ENCODE measurements around the gene SYNDIG1. TPM values are rescaled to one million over a fixed set of nuclear protein-coding genes. Genes with fewer than 3 reads are reported as not detected.

The SYNDIG1 gene
- total RNA-seq, 1 experiment from 2014 or later = not detected

DNA sequence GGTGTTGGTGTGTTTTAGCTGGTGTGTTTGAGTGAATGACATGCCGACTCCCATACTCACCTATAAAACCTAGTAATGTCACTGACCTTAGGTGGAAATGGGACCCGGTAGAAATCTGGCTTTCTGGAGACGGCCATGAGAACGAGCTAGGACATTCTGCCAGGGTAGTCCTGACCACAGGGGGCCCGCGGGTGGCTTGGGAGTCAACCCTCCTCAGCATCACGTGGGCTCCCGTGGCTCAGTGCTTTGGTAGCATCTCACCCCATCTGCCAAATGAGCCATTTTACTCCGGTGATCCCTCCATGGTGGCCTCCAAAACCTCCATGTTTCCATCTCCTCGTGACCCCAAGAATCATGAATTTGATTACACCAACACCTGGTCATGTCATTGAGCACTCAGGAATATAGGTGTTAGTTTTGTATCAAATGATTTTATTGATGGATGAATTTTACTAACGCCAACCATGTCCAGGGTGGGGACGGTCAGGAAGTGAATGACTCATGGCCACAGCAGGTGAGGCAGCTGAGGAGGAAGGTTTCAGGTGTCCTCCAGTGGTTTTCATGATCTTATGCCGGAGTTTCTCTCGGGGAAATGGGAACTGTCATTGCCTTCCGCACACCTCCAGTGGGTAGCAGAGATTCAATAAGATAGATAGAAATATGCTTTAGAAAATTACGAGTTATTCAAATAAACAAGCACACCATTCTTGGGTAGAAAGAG is 195.0 kb downstream of the SYNDIG1 start:
- Mint-ChIP-seq H3K27me3 (ENCODE audit: unreplicated experiment) (no peaks in the 10 kb centered on the region), H3K9me3 (ENCODE audit: low read depth, unreplicated experiment) (no peaks in the 10 kb centered on the region), H3K4me3 (ENCODE audit: low read depth, unreplicated experiment) (no peak overlapping the region), H3K36me3 (ENCODE audit: insufficient read depth, unreplicated experiment) (no peaks in the 10 kb centered on the region), H3K4me1 (ENCODE audit: low read depth, unreplicated experiment) (no peaks in the 10 kb centered on the region), H3K27ac (ENCODE audit: unreplicated experiment) (no peak overlapping the region)
- TF ChIP-seq, protein P1, sequence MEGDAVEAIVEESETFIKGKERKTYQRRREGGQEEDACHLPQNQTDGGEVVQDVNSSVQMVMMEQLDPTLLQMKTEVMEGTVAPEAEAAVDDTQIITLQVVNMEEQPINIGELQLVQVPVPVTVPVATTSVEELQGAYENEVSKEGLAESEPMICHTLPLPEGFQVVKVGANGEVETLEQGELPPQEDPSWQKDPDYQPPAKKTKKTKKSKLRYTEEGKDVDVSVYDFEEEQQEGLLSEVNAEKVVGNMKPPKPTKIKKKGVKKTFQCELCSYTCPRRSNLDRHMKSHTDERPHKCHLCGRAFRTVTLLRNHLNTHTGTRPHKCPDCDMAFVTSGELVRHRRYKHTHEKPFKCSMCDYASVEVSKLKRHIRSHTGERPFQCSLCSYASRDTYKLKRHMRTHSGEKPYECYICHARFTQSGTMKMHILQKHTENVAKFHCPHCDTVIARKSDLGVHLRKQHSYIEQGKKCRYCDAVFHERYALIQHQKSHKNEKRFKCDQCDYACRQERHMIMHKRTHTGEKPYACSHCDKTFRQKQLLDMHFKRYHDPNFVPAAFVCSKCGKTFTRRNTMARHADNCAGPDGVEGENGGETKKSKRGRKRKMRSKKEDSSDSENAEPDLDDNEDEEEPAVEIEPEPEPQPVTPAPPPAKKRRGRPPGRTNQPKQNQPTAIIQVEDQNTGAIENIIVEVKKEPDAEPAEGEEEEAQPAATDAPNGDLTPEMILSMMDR (IDR thresholded peaks at IDR 0.05; ENCODE audit: unreplicated experiment) = no peak
- CTCF ChIA-PET = no interaction called here
- no peak for DNase-seq
- intact Hi-C loops (cut with micrococcal nuclease; ENCODE audit: unreplicated experiment) = no loop called here
- no TSS peak for BruUV-seq (replicated peaks)

DNA sequence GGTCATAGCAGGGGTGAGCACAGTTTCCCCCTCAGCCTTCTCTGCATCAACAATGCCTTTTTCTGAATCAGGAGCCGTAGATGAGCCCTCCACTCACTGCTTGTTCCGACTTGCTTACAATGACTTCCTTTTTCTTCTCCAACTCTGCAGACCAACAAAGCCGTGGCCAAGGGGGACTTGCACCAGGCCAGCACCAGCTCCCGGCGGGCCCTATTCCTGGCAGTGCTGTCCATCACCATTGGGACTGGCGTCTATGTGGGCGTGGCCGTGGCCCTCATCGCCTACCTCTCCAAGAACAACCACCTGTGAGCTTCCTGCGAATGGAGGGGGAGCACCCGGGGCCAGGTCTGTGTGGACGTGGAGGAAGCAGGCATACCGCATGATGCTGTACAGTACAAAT is 195.8 kb downstream of the SYNDIG1 start:
- Mint-ChIP-seq H3K27me3 (ENCODE audit: unreplicated experiment) (no peaks in the 10 kb centered on the region), H3K9me3 (ENCODE audit: low read depth, unreplicated experiment) (no peaks in the 10 kb centered on the region), H3K27ac (ENCODE audit: unreplicated experiment) (no peak overlapping the region), H3K4me3 (ENCODE audit: low read depth, unreplicated experiment) (no peak overlapping the region), H3K36me3 (ENCODE audit: insufficient read depth, unreplicated experiment) (no peaks in the 10 kb centered on the region), H3K4me1 (ENCODE audit: low read depth, unreplicated experiment) (no peaks in the 10 kb centered on the region)
- TF ChIP-seq, protein P1 (IDR thresholded peaks at IDR 0.05; ENCODE audit: unreplicated experiment) = no peak
- BruUV-seq (replicated peaks) = no TSS peak
- CTCF ChIA-PET = no interaction called here
- intact Hi-C loops (cut with micrococcal nuclease; ENCODE audit: unreplicated experiment) = no loop called here
- no peak for DNase-seq

- H3K27ac Mint-ChIP-seq (ENCODE audit: unreplicated experiment) = no peak overlapping the region
- H3K4me3 Mint-ChIP-seq (ENCODE audit: low read depth, unreplicated experiment) = no peak overlapping the region
- intact Hi-C loops (cut with micrococcal nuclease; ENCODE audit: unreplicated experiment) = no loop called here
- CTCF ChIA-PET = no interaction called here
- TF ChIP-seq, protein P1 (IDR thresholded peaks at IDR 0.05; ENCODE audit: unreplicated experiment) = no peak
- no peak for DNase-seq
- BruUV-seq (replicated peaks) = no TSS peak
- H3K36me3 Mint-ChIP-seq (ENCODE audit: insufficient read depth, unreplicated experiment) = no peaks in the 10 kb centered on the region
- H3K9me3 Mint-ChIP-seq (ENCODE audit: low read depth, unreplicated experiment) = no peaks in the 10 kb centered on the region
- H3K4me1 Mint-ChIP-seq (ENCODE audit: low read depth, unreplicated experiment) = no peaks in the 10 kb centered on the region
- no peaks in the 10 kb centered on the region for H3K27me3 Mint-ChIP-seq (ENCODE audit: unreplicated experiment)
These were observed 196.3 kb downstream of the SYNDIG1 start for GRCh38 chr20:24665741-24666191.

GRCh38 chr20:24667689-24668383 is 198.4 kb downstream of the SYNDIG1 start:
- H3K9me3 Mint-ChIP-seq (ENCODE audit: low read depth, unreplicated experiment) = no peaks in the 10 kb centered on the region
- H3K36me3 Mint-ChIP-seq (ENCODE audit: insufficient read depth, unreplicated experiment) = no peaks in the 10 kb centered on the region
- CTCF ChIA-PET = no interaction called here
- TF ChIP-seq, protein P1 (IDR thresholded peaks at IDR 0.05; ENCODE audit: unreplicated experiment) = no peak
- H3K27me3 Mint-ChIP-seq (ENCODE audit: unreplicated experiment) = no peaks in the 10 kb centered on the region
- DNase-seq = no peak
- H3K27ac Mint-ChIP-seq (ENCODE audit: unreplicated experiment) = no peak overlapping the region
- no TSS peak for BruUV-seq (replicated peaks)
- H3K4me1 Mint-ChIP-seq (ENCODE audit: low read depth, unreplicated experiment) = no peaks in the 10 kb centered on the region
- intact Hi-C loops (cut with micrococcal nuclease; ENCODE audit: unreplicated experiment) = no loop called here
- no peak overlapping the region for H3K4me3 Mint-ChIP-seq (ENCODE audit: low read depth, unreplicated experiment)
